ENCODE data around the gene MAST2. TPM values are rescaled to one million over a fixed set of nuclear protein-coding genes. Genes with fewer than 3 reads are reported as not detected.
"Not testable (repeated sequence)": the region's sequence is repeated elsewhere in the genome, so short reads cannot be mapped to it uniquely, and the experiment has no call there.

MAST2 gene
- total RNA-seq, 1 donor from 2014 or later = 38.1 TPM

GRCh38 chr1:45960930-45961715 lies 157.7 kb downstream of the MAST2 start:
- no peak for TF ChIP-seq CTCF (conservative IDR thresholded peaks at IDR 0.05)
- Mint-ChIP-seq H3K27me3 (no peaks in the 10 kb centered on the region), H3K9me3 (peaks cover 7% of the 10 kb centered on the region), H3K4me3 (no peak overlapping the region), H3K4me1 (ENCODE audit: unreplicated experiment) (no peaks in the 10 kb centered on the region), H3K36me3 (peaks cover 24% of the 10 kb centered on the region), H3K27ac (no peak overlapping the region)
- DNase-seq (ENCODE audit: extremely low spot score, unreplicated experiment) = no peak

- not testable (repeated sequence) for H3K9me3 Mint-ChIP-seq; DNase-seq (ENCODE audit: extremely low spot score, unreplicated experiment); H3K27ac Mint-ChIP-seq; H3K27me3 Mint-ChIP-seq; H3K4me1 Mint-ChIP-seq (ENCODE audit: unreplicated experiment); H3K4me3 Mint-ChIP-seq
- peaks cover 24% of the 10 kb centered on the region for H3K36me3 Mint-ChIP-seq
These were observed 158.5 kb downstream of the MAST2 start for GRCh38 chr1:45961936-45962335.

DNA sequence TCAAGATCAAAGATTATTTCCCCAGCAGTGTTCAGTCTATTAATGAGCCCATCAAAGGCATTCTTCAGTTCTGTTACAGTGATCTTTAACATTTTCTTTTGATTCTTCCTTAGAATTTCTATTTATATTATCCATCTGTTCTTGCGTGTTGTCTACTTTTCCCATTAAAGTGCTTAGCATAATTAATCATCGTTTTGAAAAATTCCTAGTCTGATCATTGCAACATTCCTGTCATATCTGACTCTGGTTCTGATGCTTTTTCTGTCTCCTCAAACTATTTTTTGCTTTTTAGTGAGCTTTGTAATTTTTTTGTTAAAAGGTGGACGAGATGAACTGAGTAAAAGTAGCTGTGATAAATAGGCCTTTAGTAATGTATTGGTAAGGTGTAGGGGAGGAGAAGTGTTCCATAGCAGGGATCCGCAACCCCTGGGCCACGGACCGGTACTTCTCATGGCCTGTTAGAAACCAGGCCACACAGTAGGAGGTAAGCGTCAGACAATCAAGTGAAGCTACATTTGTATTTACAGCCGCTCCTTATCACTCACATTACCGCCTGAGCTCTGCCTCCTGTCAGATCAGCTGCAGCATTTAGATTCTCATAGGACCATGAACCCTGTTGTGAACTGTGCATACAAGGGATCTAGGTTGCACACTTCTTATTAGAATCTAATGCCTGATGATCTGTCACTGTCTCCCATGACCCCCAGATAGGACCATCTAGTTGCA lies 165.7 kb downstream of the MAST2 start:
- no peaks in the 10 kb centered on the region for H3K27me3 Mint-ChIP-seq
- H3K9me3 Mint-ChIP-seq = peaks cover 2% of the 10 kb centered on the region
- H3K4me3 Mint-ChIP-seq = no peak overlapping the region
- peaks cover 4% of the 10 kb centered on the region for H3K36me3 Mint-ChIP-seq
- TF ChIP-seq CTCF (conservative IDR thresholded peaks at IDR 0.05) = no peak
- no peaks in the 10 kb centered on the region for H3K4me1 Mint-ChIP-seq (ENCODE audit: unreplicated experiment)
- no peak for DNase-seq (ENCODE audit: extremely low spot score, unreplicated experiment)
- no peak overlapping the region for H3K27ac Mint-ChIP-seq

- no peaks in the 10 kb centered on the region for H3K27me3 Mint-ChIP-seq
- no peak overlapping the region for H3K4me3 Mint-ChIP-seq
- no peak for DNase-seq (ENCODE audit: extremely low spot score, unreplicated experiment)
- no peak for TF ChIP-seq CTCF (conservative IDR thresholded peaks at IDR 0.05)
- no peaks in the 10 kb centered on the region for H3K9me3 Mint-ChIP-seq
- no peaks in the 10 kb centered on the region for H3K4me1 Mint-ChIP-seq (ENCODE audit: unreplicated experiment)
- no peaks in the 10 kb centered on the region for H3K36me3 Mint-ChIP-seq
- H3K27ac Mint-ChIP-seq = no peak overlapping the region
These were observed 166.5 kb downstream of the MAST2 start for GRCh38 chr1:45969866-45970265.

GRCh38 chr1:45971335-45971734 lies 167.9 kb downstream of the MAST2 start:
- Mint-ChIP-seq H3K4me1 (ENCODE audit: unreplicated experiment) (no peaks in the 10 kb centered on the region), H3K4me3 (no peak overlapping the region), H3K27ac (no peak overlapping the region), H3K27me3 (no peaks in the 10 kb centered on the region), H3K36me3 (no peaks in the 10 kb centered on the region), H3K9me3 (no peaks in the 10 kb centered on the region)
- TF ChIP-seq CTCF (conservative IDR thresholded peaks at IDR 0.05) = no peak
- DNase-seq (ENCODE audit: extremely low spot score, unreplicated experiment) = no peak

DNA sequence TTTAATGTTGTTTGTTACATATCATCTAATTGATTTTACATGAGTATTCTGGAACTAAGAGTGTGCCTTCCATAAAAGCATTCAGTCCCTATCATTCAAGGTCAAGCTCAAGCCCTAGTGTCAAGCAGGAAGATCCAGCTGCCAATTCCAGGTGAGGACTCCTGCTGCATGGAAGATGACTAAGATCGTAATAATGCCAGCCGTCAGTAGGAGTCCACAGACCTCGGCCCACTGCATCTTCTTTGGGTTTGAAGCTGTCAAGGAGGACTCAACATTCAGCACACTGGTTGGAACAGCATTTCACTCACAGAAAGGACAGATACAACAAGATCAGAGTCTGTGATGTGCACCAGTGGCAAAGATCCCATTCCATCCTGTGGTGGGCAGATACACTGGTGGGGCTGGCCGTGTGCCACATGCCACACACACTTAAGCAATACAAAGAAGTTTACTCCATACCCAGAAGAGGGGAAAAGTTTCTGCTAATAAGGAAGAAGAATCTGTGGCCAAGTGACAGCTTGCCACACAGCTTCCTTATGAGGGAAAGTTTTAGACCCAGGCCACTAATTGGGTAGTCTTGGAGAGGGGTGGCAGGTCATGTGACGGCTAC lies 168.6 kb downstream of the MAST2 start:
- H3K9me3 Mint-ChIP-seq = no peaks in the 10 kb centered on the region
- no peak for DNase-seq (ENCODE audit: extremely low spot score, unreplicated experiment)
- H3K27ac Mint-ChIP-seq = no peak overlapping the region
- H3K27me3 Mint-ChIP-seq = no peaks in the 10 kb centered on the region
- peaks cover 3% of the 10 kb centered on the region for H3K36me3 Mint-ChIP-seq
- peaks cover 4% of the 10 kb centered on the region for H3K4me1 Mint-ChIP-seq (ENCODE audit: unreplicated experiment)
- no peak for TF ChIP-seq CTCF (conservative IDR thresholded peaks at IDR 0.05)
- H3K4me3 Mint-ChIP-seq = no peak overlapping the region
